Adrenal gland (tissue), 12 donors: Measurements from ENCODE around the gene NTSR2. TPM values are rescaled to one million over a fixed set of nuclear protein-coding genes. Genes with fewer than 3 reads are reported as not detected.

Experiments used
- DNase-seq, 7 donors: peaks; one replicate each; pipeline ENCODE4 v3.0.0-alpha.2; 2019 to 2020
- H3K27ac ChIP-seq, 5 donors: fragments of 200-600 bp; sonication (generic) in 4 of 5; 1 replicate in 3 of 5; 2 replicates in 2 of 5; pipeline versions ENCODE4 v1.5.1 to v1.8.0; 2016 to 2020; ENCODE audit warnings: mild to moderate bottlenecking in 1 of 5
- H3K27me3 ChIP-seq: fragments of 200-600 bp; 2 replicates; pipeline ENCODE4 v1.8.0; 2021
- H3K36me3 ChIP-seq, 2 donors: fragments of 200-600 bp; replicated peaks in 1 of 2; 1 replicate in 1 of 2; 2 replicates in 1 of 2; pipeline versions ENCODE4 v1.5.1 to v1.8.0; 2018 to 2022
- H3K4me1 ChIP-seq, 2 donors: fragments of 200-600 bp; replicated peaks in 1 of 2; 1 replicate in 1 of 2; 2 replicates in 1 of 2; pipeline versions ENCODE4 v1.5.1 to v1.8.0; 2018 to 2021
- H3K4me3 ChIP-seq, 4 donors: fragments of 200-600 bp; sonication (generic) in 3 of 4; one replicate each; pipeline ENCODE4 v1.5.1; 2016 to 2018
- H3K9me3 ChIP-seq, 3 donors: fragments of 200-600 bp; sonication (generic) in 1 of 3; replicated peaks in 1 of 3; 1 replicate in 2 of 3; 2 replicates in 1 of 3; pipeline versions ENCODE4 v1.5.1 to v1.8.0; 2016 to 2021
- POLR2A ChIP-seq, 2 donors: fragments of 450-650 bp; IDR thresholded peaks; one replicate each; pipeline ENCODE4 v1.6.1; 2017; ENCODE audit warnings: antibody characterized with exemption in 2 of 2, mild to moderate bottlenecking in 2 of 2, moderate library complexity in 1 of 2
- WGBS, 4 donors: extraction: QIAGEN DNeasy Blood & Tissue Kit in 2 of 4; methylation state at CpG; one replicate each; pipeline versions ENCODE4 v1.1.5 to v1.1.7; 2013 to 2017; 5-methylcytosine and 5-hydroxymethylcytosine counted together
- intact Hi-C, 2 donors: fragments of 100-400 bp; cut with DNase I; formaldehyde crosslinking; loops; one replicate each; pipeline versions ENCODE4 v1.14.1 to v1.15.0; 2022 to 2023
- polyA plus RNA-seq, 3 donors: library from polyadenylated mRNA; stranded (reverse); fragments of 200-250 nt in 2 of 3; fragments of 350-450 nt in 1 of 3; fragmentation: Illumina TruSeq in 1 of 3; extraction: RNeasy Lipid Tissue Mini Kit (QIAGEN cat#74804) in 1 of 3; gene quantifications; one replicate each; pipeline ENCODE4 v1.2.3, GENCODE V29; 2013 to 2014
- total RNA-seq, 9 donors: library from RNA; depleted of rRNA in 4 of 9; stranded (reverse); fragments of >200 nt in 4 of 9; fragments of 120-200 nt in 1 of 9; fragmentation: NEBNext Ultra II Directional in 1 of 9; extraction: Animal tissue kit (Norgen Biotek cat#: 25700) in 1 of 9; gene quantifications; one replicate each; pipeline versions ENCODE4 v1.1.0 to v1.2.4, GENCODE V29; 2013 to 2023
- TF ChIP-seq, protein P1 (sequence below), 6 experiments: fragments of 450-650 bp in 4 of 6; fragments of 200-600 bp in 2 of 6; sonication (generic) in 1 of 6; IDR thresholded peaks; 1 replicate in 5 of 6; 2 replicates in 1 of 6; pipeline versions ENCODE4 v1.5.1 to v1.8.0; 2016 to 2021; ENCODE audit warnings: antibody characterized with exemption in 6 of 6, mild to moderate bottlenecking in 2 of 6, moderate library complexity in 1 of 6
- donor health status: healthy with polysubstance abuse.
- donor health status: Bipolar disorder and iron deficiency.
- donor health status: DM: yes; HTN: yes; CAD: no.
- donor health status: DM: no; HTN: no; CAD: no.
- donor health status: DM: no; HTN: no; CAD: no.
- donor health status: DM: yes; HTN: yes; CAD: no.

NTSR2 gene
- total and polyA plus RNA-seq, 12 donors = 0.06 to 10.3 (median 1.1) TPM

- WGBS, 4 donors = 55 to 75% (median 66%) methylated on average over 2 of the region's 2 CpGs
- Histone ChIP-seq H3K36me3 (no peaks in the 10 kb centered on the region), H3K9me3 (no peaks in the 10 kb centered on the region), H3K27me3 (no peaks in the 10 kb centered on the region), H3K27ac (no peak overlapping the region), H3K4me3 (no peak overlapping the region), H3K4me1 (no peaks in the 10 kb centered on the region)
- TF ChIP-seq, protein P1, sequence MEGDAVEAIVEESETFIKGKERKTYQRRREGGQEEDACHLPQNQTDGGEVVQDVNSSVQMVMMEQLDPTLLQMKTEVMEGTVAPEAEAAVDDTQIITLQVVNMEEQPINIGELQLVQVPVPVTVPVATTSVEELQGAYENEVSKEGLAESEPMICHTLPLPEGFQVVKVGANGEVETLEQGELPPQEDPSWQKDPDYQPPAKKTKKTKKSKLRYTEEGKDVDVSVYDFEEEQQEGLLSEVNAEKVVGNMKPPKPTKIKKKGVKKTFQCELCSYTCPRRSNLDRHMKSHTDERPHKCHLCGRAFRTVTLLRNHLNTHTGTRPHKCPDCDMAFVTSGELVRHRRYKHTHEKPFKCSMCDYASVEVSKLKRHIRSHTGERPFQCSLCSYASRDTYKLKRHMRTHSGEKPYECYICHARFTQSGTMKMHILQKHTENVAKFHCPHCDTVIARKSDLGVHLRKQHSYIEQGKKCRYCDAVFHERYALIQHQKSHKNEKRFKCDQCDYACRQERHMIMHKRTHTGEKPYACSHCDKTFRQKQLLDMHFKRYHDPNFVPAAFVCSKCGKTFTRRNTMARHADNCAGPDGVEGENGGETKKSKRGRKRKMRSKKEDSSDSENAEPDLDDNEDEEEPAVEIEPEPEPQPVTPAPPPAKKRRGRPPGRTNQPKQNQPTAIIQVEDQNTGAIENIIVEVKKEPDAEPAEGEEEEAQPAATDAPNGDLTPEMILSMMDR (IDR thresholded peaks at IDR 0.05) = no peak
- TF ChIP-seq POLR2A (IDR thresholded peaks at IDR 0.05) = no peak
- no peak for DNase-seq
- intact Hi-C loops = no loop called here
Measured at GRCh38 chr2:11621410-11621809, 48.6 kb downstream of the NTSR2 start.

- Histone ChIP-seq H3K4me3 (no peak overlapping the region), H3K36me3 (no peaks in the 10 kb centered on the region), H3K4me1 (no peaks in the 10 kb centered on the region), H3K27ac (no peak overlapping the region), H3K27me3 (no peaks in the 10 kb centered on the region), H3K9me3 (no peaks in the 10 kb centered on the region)
- 93 to 96% (median 95%) methylated on average over 10 to 20 of the region's 20 CpGs for WGBS, 4 donors
- TF ChIP-seq, protein P1 (IDR thresholded peaks at IDR 0.05) = no peak
- TF ChIP-seq POLR2A (IDR thresholded peaks at IDR 0.05) = no peak
- DNase-seq = no peak
- intact Hi-C loops = no loop called here
Measured at GRCh38 chr2:11618708-11619062, 51.3 kb downstream of the NTSR2 start.

- no peaks in the 10 kb centered on the region for H3K4me1 ChIP-seq
- no peak overlapping the region for H3K4me3 ChIP-seq
- 91 to 96% (median 95%) methylated on average over 16 to 33 of the region's 33 CpGs for WGBS, 4 donors
- no peak for DNase-seq
- no peaks in the 10 kb centered on the region for H3K9me3 ChIP-seq
- H3K27me3 ChIP-seq = no peaks in the 10 kb centered on the region
- intact Hi-C loops = no loop called here
- TF ChIP-seq POLR2A (IDR thresholded peaks at IDR 0.05) = no peak
- TF ChIP-seq, protein P1 (IDR thresholded peaks at IDR 0.05) = no peak
- no peak overlapping the region for H3K27ac ChIP-seq
- H3K36me3 ChIP-seq = no peaks in the 10 kb centered on the region
Measured at GRCh38 chr2:11617984-11618707, 51.8 kb downstream of the NTSR2 start.

DNA sequence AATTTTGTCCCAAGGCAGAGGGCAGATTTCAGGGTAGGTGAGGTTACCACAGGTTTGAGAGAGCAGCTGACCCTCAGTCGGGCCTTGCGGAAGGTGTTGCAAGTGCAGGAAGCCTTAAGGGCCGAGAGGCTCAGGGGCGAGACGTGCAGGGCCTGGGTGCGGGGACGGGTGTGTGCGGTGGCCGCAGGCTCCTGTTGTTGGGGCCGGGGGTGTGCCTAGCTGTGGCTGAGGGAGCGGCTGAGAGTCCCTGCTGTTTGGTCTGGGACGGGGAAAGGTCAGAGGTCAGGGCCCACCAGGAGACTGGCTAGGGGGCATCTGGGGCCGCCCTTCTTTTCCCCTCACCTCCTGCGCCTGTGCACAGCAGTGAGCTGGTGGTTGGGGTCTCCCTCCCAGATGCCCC lies 52.5 kb downstream of the NTSR2 start:
- WGBS, 4 donors = 92 to 95% (median 94%) methylated on average over 12 to 14 of the region's 14 CpGs
- H3K9me3 ChIP-seq = no peaks in the 10 kb centered on the region
- H3K4me1 ChIP-seq = no peaks in the 10 kb centered on the region
- no peak for TF ChIP-seq POLR2A (IDR thresholded peaks at IDR 0.05)
- TF ChIP-seq, protein P1 (IDR thresholded peaks at IDR 0.05) = no peak
- no peak for DNase-seq
- H3K36me3 ChIP-seq = no peaks in the 10 kb centered on the region
- intact Hi-C loops = no loop called here
- no peak overlapping the region for H3K4me3 ChIP-seq
- H3K27ac ChIP-seq = no peak overlapping the region
- H3K27me3 ChIP-seq = no peaks in the 10 kb centered on the region
